ENCODE measurements around the gene SPRR2G.
"Not testable (repeated sequence)": the region's sequence is repeated elsewhere in the genome, so short reads cannot be mapped to it uniquely, and the experiment has no call there.

The SPRR2G gene

GRCh38 chr1:153150846-153151245, at the start of gene SPRR2G:
TSS of gene SPRR2G (minus strand) at chr1:153150890. CDS start at chr1:153150110, 780 bp downstream.
- no peak for ATAC-seq

- ATAC-seq = no peak
Measured at GRCh38 chr1:153195216-153195615, 44.5 kb upstream of the SPRR2G start.

GRCh38 chr1:153194331-153195050, 43.8 kb upstream of the SPRR2G start:
- ATAC-seq = no peak

GRCh38 chr1:153192697-153193096, 42.0 kb upstream of the SPRR2G start:
- no peak for ATAC-seq

- ATAC-seq = no peak
Measured at GRCh38 chr1:153190373-153190772, 39.7 kb upstream of the SPRR2G start.

- ATAC-seq = not testable (repeated sequence)
Measured at GRCh38 chr1:153188301-153188700, 37.6 kb upstream of the SPRR2G start.

- ATAC-seq = no peak
Measured at GRCh38 chr1:153180556-153180955, 29.9 kb upstream of the SPRR2G start.

GRCh38 chr1:153178922-153179321, 28.2 kb upstream of the SPRR2G start:
- no peak for ATAC-seq

GRCh38 chr1:153174624-153175023, 23.9 kb upstream of the SPRR2G start:
- no peak for ATAC-seq

- no peak for ATAC-seq
Measured at GRCh38 chr1:153168686-153169085, 18.0 kb upstream of the SPRR2G start.

GRCh38 chr1:153155541-153155940, 4.9 kb upstream of the SPRR2G start:
- ATAC-seq = no peak

GRCh38 chr1:153152481-153152880, 1.8 kb upstream of the SPRR2G start:
- ATAC-seq = no peak

- ATAC-seq = no peak
Measured at GRCh38 chr1:153141377-153141776, 9.3 kb downstream of the SPRR2G start.

- ATAC-seq = no peak
Measured at GRCh38 chr1:153140484-153140883, 10.2 kb downstream of the SPRR2G start.

- no peak for ATAC-seq
Measured at GRCh38 chr1:153133743-153134142, 16.9 kb downstream of the SPRR2G start.

GRCh38 chr1:153133267-153133666, 17.4 kb downstream of the SPRR2G start:
- no peak for ATAC-seq

GRCh38 chr1:153128688-153129087, 22.0 kb downstream of the SPRR2G start:
- not testable (repeated sequence) for ATAC-seq

- ATAC-seq = no peak
Measured at GRCh38 chr1:153127296-153127695, 23.4 kb downstream of the SPRR2G start.

- no peak for ATAC-seq
Measured at GRCh38 chr1:153125536-153125935, 25.2 kb downstream of the SPRR2G start.

GRCh38 chr1:153123793-153124192, 26.9 kb downstream of the SPRR2G start:
- ATAC-seq = not testable (repeated sequence)

GRCh38 chr1:153122831-153123421, 27.8 kb downstream of the SPRR2G start:
- ATAC-seq = no peak

GRCh38 chr1:153120945-153121344, 29.7 kb downstream of the SPRR2G start:
- no peak for ATAC-seq

- no peak for ATAC-seq
Measured at GRCh38 chr1:153119491-153119971, 31.2 kb downstream of the SPRR2G start.

- not testable (repeated sequence) for ATAC-seq
Measured at GRCh38 chr1:153115264-153115663, 35.4 kb downstream of the SPRR2G start.
